GM19328 (cell line): Measurements from ENCODE around the gene SAMMSON.

Source experiments
- ATAC-seq: cut with Tn5 transposase; IDR thresholded peaks from one replicate; pipeline ENCODE4 v1.9.1; 2021; ENCODE audit warnings: mild to moderate bottlenecking, moderate library complexity; ENCODE audit not compliant: unreplicated experiment

Gene SAMMSON

GRCh38 chr3:70085613-70086012 is 86.1 kb downstream of the SAMMSON start:
- ATAC-seq: no peak

- no peak for ATAC-seq
These were observed 86.8 kb downstream of the SAMMSON start for GRCh38 chr3:70086336-70086735.

GRCh38 chr3:70090322-70090913 is 90.9 kb downstream of the SAMMSON start:
- no peak for ATAC-seq

GRCh38 chr3:70094197-70094596 is 94.7 kb downstream of the SAMMSON start:
- no peak for ATAC-seq

GRCh38 chr3:70095260-70095659 is 95.7 kb downstream of the SAMMSON start:
- no peak for ATAC-seq

- ATAC-seq: peak; percentile 97
These were observed 97.0 kb downstream of the SAMMSON start for GRCh38 chr3:70096376-70097066.

GRCh38 chr3:70097084-70097483 is 97.6 kb downstream of the SAMMSON start:
- ATAC-seq: no peak

- ATAC-seq: no peak
These were observed 108.5 kb downstream of the SAMMSON start for GRCh38 chr3:70108072-70108471.

GRCh38 chr3:70108546-70108945 is 109.0 kb downstream of the SAMMSON start:
- ATAC-seq: no peak

GRCh38 chr3:70110066-70110465 is 110.5 kb downstream of the SAMMSON start:
- no peak for ATAC-seq

- ATAC-seq: no peak
These were observed 111.9 kb downstream of the SAMMSON start for GRCh38 chr3:70111411-70111810.

- ATAC-seq: no peak
These were observed 113.2 kb downstream of the SAMMSON start for GRCh38 chr3:70112751-70113150.

GRCh38 chr3:70114431-70114830 is 114.9 kb downstream of the SAMMSON start:
- ATAC-seq: no peak

- no peak for ATAC-seq
These were observed 120.3 kb downstream of the SAMMSON start for GRCh38 chr3:70119879-70120278.
